IMR-90 (cell line): ENCODE data around the gene UBE2L3. TPM values are rescaled to one million over a fixed set of nuclear protein-coding genes. Genes with fewer than 3 reads are reported as not detected.
"Not testable (repeated sequence)": the region's sequence is repeated elsewhere in the genome, so short reads cannot be mapped to it uniquely, and the experiment has no call there.

ENCODE experiments used
- ATAC-seq: fragments of 200-7000 bp; cut with Tn5 transposase; 2 replicates; pipeline ENCODE4 v1.9.1; 2020; ENCODE audit warnings: low read depth, mild to moderate bottlenecking, moderate library complexity
- BruUV-seq: library from RNA; stranded (reverse); fragments of 400-500 nt; replicated peaks from 2 replicates; lab custom pipeline; 2021; lab: Mats Ljungman, UMichigan
- CTCF ChIA-PET: fragments of 300-600 bp; formaldehyde crosslinking; extraction: SDS; loops from one replicate; lab custom pipeline; 2021; ENCODE audit warnings: antibody characterized with exemption; lab: Yijun Ruan, JAX
- POLR2A ChIA-PET: fragments of 300-600 bp; sonication (Branson Sonifier 250); formaldehyde crosslinking; loops from one replicate; lab custom pipeline; 2022; ENCODE audit warnings: antibody characterized with exemption; ENCODE audit not compliant: unreplicated experiment; lab: Charles Lee
- DNase-seq: peaks from one replicate; pipeline ENCODE4 v3.0.0; 2013
- H2AFZ ChIP-seq: replicated peaks from 2 replicates; pipeline ENCODE3; 2013; ENCODE audit warnings: low read length, mild to moderate bottlenecking; ENCODE audit not compliant: poor library complexity
- H2AK5ac ChIP-seq: 2 replicates; pipeline ENCODE4 v1.6.1; 2013; ENCODE audit warnings: low read depth, low read length, inconsistent platforms
- H2AK9ac ChIP-seq: replicated peaks from 2 replicates; pipeline ENCODE3; 2013; ENCODE audit warnings: mild to moderate bottlenecking, low read depth, low read length, moderate library complexity; ENCODE audit not compliant: poor library complexity
- H2BK120ac ChIP-seq: 2 replicates; pipeline ENCODE4 v1.6.1; 2013; ENCODE audit warnings: low read depth, low read length, inconsistent platforms
- H2BK15ac ChIP-seq: 3 replicates; pipeline ENCODE4 v1.6.1; 2013; ENCODE audit warnings: low read depth, low read length, inconsistent platforms
- H2BK20ac ChIP-seq: 2 replicates; pipeline ENCODE4 v1.6.1; 2013; ENCODE audit warnings: low read depth, mild to moderate bottlenecking, inconsistent platforms, low read length, moderate library complexity
- H2BK5ac ChIP-seq: 2 replicates; pipeline ENCODE4 v1.6.1; 2013; ENCODE audit warnings: mild to moderate bottlenecking, low read depth, low read length, inconsistent platforms; ENCODE audit not compliant: poor library complexity, severe bottlenecking
- H3K14ac ChIP-seq: replicated peaks from 2 replicates; pipeline ENCODE4 v1.6.1; 2013; ENCODE audit warnings: low read depth, low read length, inconsistent platforms
- H3K18ac ChIP-seq: 2 replicates; pipeline ENCODE4 v1.6.1; 2013; ENCODE audit warnings: low read depth, low read length, control low read depth
- H3K23ac ChIP-seq: 2 replicates; pipeline ENCODE4 v1.6.1; 2013; ENCODE audit warnings: low read depth, low read length, inconsistent platforms
- H3K27ac ChIP-seq: 2 replicates; pipeline ENCODE4 v1.5.1; 2013; ENCODE audit warnings: mild to moderate bottlenecking, control low read depth, low read length; ENCODE audit not compliant: insufficient read depth
- H3K27me3 ChIP-seq: 2 replicates; pipeline ENCODE4 v1.6.1; 2013; ENCODE audit warnings: low read length; ENCODE audit not compliant: control insufficient read depth, insufficient read depth
- H3K36me3 ChIP-seq: 2 replicates; pipeline ENCODE4 v1.6.1; 2013; ENCODE audit warnings: low read length, mixed read lengths; ENCODE audit not compliant: control insufficient read depth, insufficient read depth
- H3K4ac ChIP-seq: 2 replicates; pipeline ENCODE4 v1.6.1; 2013; ENCODE audit warnings: low read depth, low read length, inconsistent platforms
- H3K4me1 ChIP-seq: 2 replicates; pipeline ENCODE4 v1.6.1; 2013; ENCODE audit warnings: low read length, mixed read lengths; ENCODE audit not compliant: control insufficient read depth, insufficient read depth
- H3K4me2 ChIP-seq: 2 replicates; pipeline ENCODE4 v1.6.1; 2013; ENCODE audit warnings: low read depth, mild to moderate bottlenecking, control low read depth, low read length, moderate library complexity
- H3K4me3 ChIP-seq: 2 replicates; pipeline ENCODE4 v1.5.1; 2013; ENCODE audit warnings: low read depth, mild to moderate bottlenecking, control low read depth, low read length, moderate library complexity; ENCODE audit not compliant: insufficient read depth
- H3K56ac ChIP-seq: 2 replicates; pipeline ENCODE4 v1.6.1; 2013; ENCODE audit warnings: low read length, inconsistent platforms; ENCODE audit not compliant: insufficient read depth; ENCODE audit errors: extremely low read depth
- H3K79me1 ChIP-seq, 2 experiments: 2 replicates each; pipeline ENCODE4 v1.6.1; 2013; ENCODE audit warnings: low read length in 2 of 2, inconsistent platforms in 1 of 2, low read depth in 1 of 2
- H3K9ac ChIP-seq: 2 replicates; pipeline ENCODE4 v1.6.1; 2013; ENCODE audit warnings: low read depth, low read length, control low read depth
- H3K9me1 ChIP-seq: 2 replicates; pipeline ENCODE4 v1.6.1; 2013; ENCODE audit warnings: low read length, inconsistent platforms; ENCODE audit not compliant: insufficient read depth
- H3K9me3 ChIP-seq: 2 replicates; pipeline ENCODE4 v1.6.1; 2013; ENCODE audit warnings: low read length; ENCODE audit not compliant: control insufficient read depth, insufficient read depth
- H4K20me1 ChIP-seq: 2 replicates; pipeline ENCODE4 v1.6.1; 2013; ENCODE audit warnings: low read length, inconsistent platforms; ENCODE audit not compliant: insufficient read depth
- H4K5ac ChIP-seq: 2 replicates; pipeline ENCODE4 v1.6.1; 2013; ENCODE audit warnings: mild to moderate bottlenecking, low read depth, low read length, control low read depth
- H4K8ac ChIP-seq, 2 experiments: 2 replicates each; pipeline ENCODE4 v1.6.1; 2013; ENCODE audit warnings: low read depth in 2 of 2, low read length in 2 of 2, control low read depth in 1 of 2, inconsistent platforms in 1 of 2
- H4K91ac ChIP-seq: 2 replicates; pipeline ENCODE4 v1.6.1; 2013; ENCODE audit warnings: low read depth, low read length, inconsistent platforms; ENCODE audit not compliant: insufficient read depth
- WGBS, 2 experiments: methylation state at CpG; one replicate each; pipeline versions ENCODE4 v1.1.5 to v1.1.7; 2013; ENCODE audit warnings: missing lambda C conversion rate in 2 of 2; ENCODE audit not compliant: insufficient read length in 1 of 2; ENCODE audit errors: extremely low coverage in 2 of 2; 5-methylcytosine and 5-hydroxymethylcytosine counted together
- dilution Hi-C: fragments of 300-500 bp; cut with HindIII; formaldehyde crosslinking; loops from one replicate; pipeline ENCODE4 v1.14.3; 2018; ENCODE audit warnings: low sequenced_read_pairs; ENCODE audit not compliant: unreplicated experiment
- in situ Hi-C: fragments of 300-500 bp; cut with MboI; formaldehyde crosslinking; loops from 3 replicates; pipeline ENCODE4 v1.14.3; 2019; ENCODE audit warnings: low sequenced_read_pairs, inconsistent platforms, mixed read lengths
- intact Hi-C: fragments of 100-400 bp; cut with micrococcal nuclease; formaldehyde crosslinking; loops from 2 replicates; pipeline ENCODE4 v1.10.0; 2022
- polyA plus RNA-seq, 3 experiments: library from polyadenylated mRNA; depleted of rRNA; stranded (reverse); fragments of >200 nt; gene quantifications; 2 replicates each; pipeline ENCODE4 v1.2.3, GENCODE V29; 2012; ENCODE audit warnings: low replicate concordance in 1 of 3
- total RNA-seq: library from RNA; depleted of rRNA; stranded (reverse); fragments of >200 nt; gene quantifications from 2 replicates; pipeline ENCODE4 v1.2.3, GENCODE V29; 2012

Gene UBE2L3
- total and polyA plus RNA-seq, 2 of the 4 experiments (the other 2 are of a cell fraction), result 29.0 to 72.9 TPM

DNA sequence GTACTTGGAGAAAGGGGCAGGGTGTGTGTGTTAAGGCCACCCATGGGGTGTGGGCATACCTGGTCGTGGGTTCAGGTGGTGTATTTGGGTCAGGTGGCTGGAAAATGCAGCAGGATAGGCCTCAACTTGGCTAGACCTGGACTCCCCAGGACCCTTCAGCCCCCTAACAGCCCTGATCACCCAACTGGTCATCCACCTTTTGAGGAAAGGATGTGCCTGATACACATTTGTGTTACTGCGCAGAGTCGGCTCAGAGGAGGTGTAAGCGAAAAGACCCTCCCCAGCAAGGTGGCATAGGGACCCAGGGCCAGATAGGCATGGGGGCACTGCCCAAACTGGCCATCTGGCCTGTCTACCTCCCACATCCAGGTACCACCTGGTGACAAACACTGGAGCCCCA, 16.2 kb upstream of the UBE2L3 start, which contains the start of gene RIMBP3C:
Gene RIMBP3C, minus strand, starts transcription at position 101 of the 400 bp plus-strand sequence. CDS start 485 bp downstream, outside the sequence.
- H3K14ac ChIP-seq, H3K56ac ChIP-seq, H2AK9ac ChIP-seq, H2BK120ac ChIP-seq, H3K79me1 ChIP-seq, H3K27me3 ChIP-seq, H3K18ac ChIP-seq, H3K4ac ChIP-seq, intact Hi-C loops, H3K27ac ChIP-seq, H3K23ac ChIP-seq, ATAC-seq, H3K4me1 ChIP-seq, H3K4me3 ChIP-seq, POLR2A ChIA-PET, H2BK20ac ChIP-seq, H2AK5ac ChIP-seq, DNase-seq, H3K36me3 ChIP-seq, BruUV-seq, dilution Hi-C loops, H2AFZ ChIP-seq, H3K9ac ChIP-seq, H4K20me1 ChIP-seq, H4K91ac ChIP-seq, in situ Hi-C loops, H2BK5ac ChIP-seq, H2BK15ac ChIP-seq, H3K4me2 ChIP-seq, H4K8ac ChIP-seq, H4K5ac ChIP-seq, CTCF ChIA-PET, H3K9me3 ChIP-seq, H3K9me1 ChIP-seq: not testable (repeated sequence)
- no CpG with 5 or more reads among the region's 4 CpGs for WGBS, 2 experiments

- POLR2A ChIA-PET, H3K36me3 ChIP-seq: not testable (repeated sequence)
These were observed 8.0 kb upstream of the UBE2L3 start for GRCh38 chr22:21559345-21560125.

More at GRCh38 chr22:21559345-21560125, 8.0 kb upstream of the UBE2L3 start:
- H2BK20ac ChIP-seq, H3K4me1 ChIP-seq, H2BK5ac ChIP-seq, intact Hi-C loops, H3K14ac ChIP-seq, H3K18ac ChIP-seq, H2BK120ac ChIP-seq, H4K5ac ChIP-seq, H3K27me3 ChIP-seq, DNase-seq, CTCF ChIA-PET, H3K56ac ChIP-seq, H3K9me1 ChIP-seq, H3K9ac ChIP-seq, H3K79me1 ChIP-seq, H3K4ac ChIP-seq, in situ Hi-C loops, dilution Hi-C loops, H2AK5ac ChIP-seq, BruUV-seq, H3K9me3 ChIP-seq, H3K23ac ChIP-seq, H2AK9ac ChIP-seq, H4K20me1 ChIP-seq, H3K4me2 ChIP-seq, H4K91ac ChIP-seq, H3K27ac ChIP-seq, H2BK15ac ChIP-seq, H3K4me3 ChIP-seq, H2AFZ ChIP-seq, H4K8ac ChIP-seq: not testable (repeated sequence)
- peak; percentile 57 for ATAC-seq
- no CpG with 5 or more reads among the region's 10 CpGs for WGBS, 2 experiments
